Hair follicle dermal papilla cell (primary cell): ENCODE data around the gene CERK. TPM values are rescaled to one million over a fixed set of nuclear protein-coding genes. Genes with fewer than 3 reads are reported as not detected.

Experiments used
- total RNA-seq: library from RNA; depleted of rRNA; stranded (reverse); fragments of >200 nt; gene quantifications from 2 replicates; pipeline ENCODE4 v1.2.3, GENCODE V29; 2012

The CERK gene
- total RNA-seq: 31.0 and 35.5 TPM in 2 replicates

GRCh38 chr22:46737976-46738646 lies at the start of gene CERK:
Gene CERK, minus strand, starts transcription at chr22:46738252. Its CDS starts 104 bp downstream, at chr22:46738148.

GRCh38 chr22:46762238-46763050 lies 24.4 kb upstream of the CERK start, which contains the start of gene TBC1D22A:
Gene TBC1D22A, plus strand, starts transcription at chr22:46762650. Its CDS starts 137 bp downstream, at chr22:46762787.

Other genes with a start within 250 kb of the CERK start
- gene CELSR1, start 200.6 kb downstream of the CERK start, total RNA-seq: 1.6 and 3.1 TPM in 2 replicates
- gene GRAMD4, start 117.9 kb downstream of the CERK start, total RNA-seq: 18.8 and 38.5 TPM in 2 replicates
- gene TBC1D22A, start 24.4 kb upstream of the CERK start, total RNA-seq: 20.4 and 23.1 TPM in 2 replicates